Large intestine (tissue), 3 donors: Measurements from ENCODE around the gene SERPINE1. TPM values are rescaled to one million over a fixed set of nuclear protein-coding genes. Genes with fewer than 3 reads are reported as not detected.

Experiments
- DNase-seq, 2 donors: peaks; one replicate each; pipeline versions ENCODE4 v3.0.0 to v3.0.0-alpha.2; 2013
- H3K27ac ChIP-seq: one replicate; pipeline ENCODE4 v1.5.1; 2013; ENCODE audit warnings: low read length
- H3K27me3 ChIP-seq: 2 replicates; pipeline ENCODE4 v1.6.1; 2013; ENCODE audit warnings: low read length; ENCODE audit not compliant: control insufficient read depth, insufficient read depth
- H3K36me3 ChIP-seq: 2 replicates; pipeline ENCODE4 v1.6.1; 2013; ENCODE audit warnings: low read length; ENCODE audit not compliant: control insufficient read depth, insufficient read depth
- H3K4me1 ChIP-seq: one replicate; pipeline ENCODE4 v1.6.1; 2013; ENCODE audit warnings: low read length; ENCODE audit not compliant: control insufficient read depth, insufficient read depth
- H3K4me3 ChIP-seq: one replicate; pipeline ENCODE4 v1.5.1; 2013; ENCODE audit warnings: low read length
- H3K9me3 ChIP-seq: one replicate; pipeline ENCODE4 v1.6.1; 2013; ENCODE audit warnings: mild to moderate bottlenecking, low read depth, low read length, moderate library complexity; ENCODE audit not compliant: control insufficient read depth
- WGBS: methylation state at CpG from one replicate; pipeline ENCODE4 v1.1.5; 2013; ENCODE audit warnings: low lambda C conversion rate; ENCODE audit not compliant: insufficient coverage; 5-methylcytosine and 5-hydroxymethylcytosine counted together
- polyA plus RNA-seq: library from polyadenylated mRNA; unstranded; fragments of 120-200 nt; gene quantifications from one replicate; pipeline ENCODE4 v1.2.1, GENCODE V29; 2013

The SERPINE1 gene
- polyA plus RNA-seq, 1 donor = 1.7 TPM

DNA sequence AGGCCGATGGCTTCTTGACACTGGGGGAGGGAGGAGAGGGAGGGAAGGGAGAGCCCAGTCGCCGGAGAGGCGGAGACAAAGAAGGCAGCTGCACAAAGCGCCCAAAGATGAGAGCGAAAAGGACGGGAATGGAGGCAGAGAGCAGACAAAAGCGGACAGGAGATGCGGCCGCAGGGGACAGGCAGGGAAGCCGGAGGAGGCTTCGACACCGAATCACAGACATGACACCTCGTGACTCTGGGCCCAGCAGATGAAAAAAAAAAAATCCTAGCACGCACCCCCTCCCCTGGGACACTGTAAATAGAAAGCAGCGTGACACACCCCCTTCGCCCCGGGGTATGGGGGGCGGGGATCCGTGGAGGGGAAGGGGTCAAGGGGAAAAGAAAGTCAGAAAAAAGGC is 52.2 kb downstream of the SERPINE1 start:
- no CpG with 5 or more reads among the region's 20 CpGs for WGBS
- Histone ChIP-seq H3K27me3 (peaks cover 84% of the 10 kb centered on the region), H3K4me1 (peaks cover 13% of the 10 kb centered on the region), H3K9me3 (peaks cover 4% of the 10 kb centered on the region), H3K4me3 (no peak overlapping the region), H3K36me3 (no peaks in the 10 kb centered on the region), H3K27ac (no peak overlapping the region)
- no peak for DNase-seq

DNA sequence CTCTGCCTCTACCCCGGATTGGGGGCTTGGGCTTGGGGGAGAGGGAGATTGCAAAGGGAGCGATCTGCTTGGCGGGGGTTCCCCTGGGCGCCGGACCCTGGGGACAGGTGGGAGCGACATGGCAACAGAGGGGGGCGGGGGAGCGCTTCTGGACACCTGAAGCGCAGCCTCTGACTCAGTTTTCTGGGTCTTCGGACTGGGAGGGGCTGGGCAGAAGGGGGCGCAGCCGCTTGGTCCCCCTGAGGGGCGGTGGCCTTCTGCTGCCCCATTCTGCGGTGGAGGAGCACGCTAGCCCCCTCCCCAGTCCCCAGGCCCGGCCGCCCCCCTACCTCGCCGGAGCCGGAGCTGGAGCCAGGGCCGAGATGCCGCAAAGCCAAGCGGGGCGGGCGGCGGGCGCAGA is 52.8 kb downstream of the SERPINE1 start:
- Histone ChIP-seq H3K27me3 (peaks cover 78% of the 10 kb centered on the region), H3K36me3 (no peaks in the 10 kb centered on the region)

DNA sequence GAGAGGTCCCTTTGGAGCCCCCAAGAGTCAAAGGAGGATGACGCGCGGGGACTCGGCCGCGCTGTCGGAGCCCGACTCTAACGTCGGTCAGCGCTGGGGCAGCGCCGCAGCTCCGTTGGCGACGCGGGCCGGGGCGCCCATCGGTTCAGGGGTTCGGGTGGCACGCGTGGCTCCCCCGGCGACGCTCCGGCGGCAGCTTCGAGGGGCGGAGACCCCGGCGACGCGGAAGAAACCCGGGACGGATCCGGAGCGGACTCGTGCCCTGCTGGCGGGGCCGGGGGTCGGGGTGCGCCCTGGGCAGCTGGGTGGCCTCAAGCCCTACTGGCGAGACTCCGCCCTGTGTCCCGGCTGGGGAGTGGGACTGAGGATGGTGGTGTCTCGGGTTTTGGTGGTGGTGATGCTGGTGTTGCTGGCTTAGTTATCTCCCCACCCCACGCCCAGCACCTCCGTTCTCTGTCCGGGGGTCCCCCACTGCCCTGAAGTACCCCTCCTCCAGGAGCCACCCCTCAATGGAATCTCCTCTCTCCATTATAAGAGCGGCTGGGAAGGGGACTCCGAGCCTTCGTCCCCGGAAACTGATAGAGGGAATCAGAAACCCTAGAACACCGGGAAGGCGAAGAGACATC is 53.3 kb downstream of the SERPINE1 start, which contains the start of gene NAT16:
Gene NAT16, minus strand, starts transcription at position 164 of the 626 bp plus-strand sequence. CDS start 5,486 bp downstream, outside the sequence.
- peaks cover 10% of the 10 kb centered on the region for H3K4me1 ChIP-seq
- no CpG with 5 or more reads among the region's 56 CpGs for WGBS
- H3K27me3 ChIP-seq = peaks cover 72% of the 10 kb centered on the region
- H3K9me3 ChIP-seq = no peaks in the 10 kb centered on the region
- no peak within 1 kb of the TSS for H3K27ac ChIP-seq
- H3K4me3 ChIP-seq = no peak within 1 kb of the TSS
- H3K36me3 ChIP-seq = no peaks in the 10 kb centered on the region
- peak in 1 of 2 donors; percentile 12 for DNase-seq

More for the DNA sequence above, 52.8 kb downstream of the SERPINE1 start:
- peaks cover 10% of the 10 kb centered on the region for H3K4me1 ChIP-seq
- H3K27ac ChIP-seq = no peak overlapping the region
- DNase-seq = no peak
- no peak overlapping the region for H3K4me3 ChIP-seq
- no CpG with 5 or more reads among the region's 27 CpGs for WGBS
- no peaks in the 10 kb centered on the region for H3K9me3 ChIP-seq

DNA sequence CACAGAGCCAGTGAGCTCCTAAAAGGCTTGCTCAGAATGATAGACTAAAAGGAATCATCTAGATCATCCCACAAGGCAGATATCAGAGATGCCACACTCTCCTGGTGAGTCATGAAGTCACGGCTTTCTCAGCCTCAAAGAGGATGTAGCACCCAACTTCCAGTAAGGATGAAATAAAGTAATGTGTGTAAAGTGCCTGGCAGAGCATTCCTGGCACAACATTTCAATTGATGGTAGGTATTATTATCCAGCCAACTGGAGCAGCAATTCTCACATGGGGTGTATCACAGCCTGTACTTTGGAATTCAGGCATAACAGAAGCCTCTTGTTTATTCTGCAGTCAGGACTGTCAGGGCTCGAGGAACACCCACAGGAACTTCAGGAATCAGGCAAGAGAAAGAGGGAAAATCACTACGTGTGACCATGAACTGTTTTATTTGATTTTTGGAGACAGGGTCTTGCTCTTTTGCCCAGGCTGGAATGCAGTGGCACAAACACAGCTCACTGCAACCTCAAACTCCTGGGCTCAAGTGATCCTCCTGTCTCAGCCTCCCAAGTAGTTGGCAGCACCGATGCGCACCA is 58.4 kb downstream of the SERPINE1 start:
- Histone ChIP-seq H3K36me3 (no peaks in the 10 kb centered on the region), H3K4me3 (no peak overlapping the region), H3K9me3 (no peaks in the 10 kb centered on the region), H3K4me1 (peaks cover 3% of the 10 kb centered on the region), H3K27ac (no peak overlapping the region), H3K27me3 (peaks cover 21% of the 10 kb centered on the region)
- WGBS = no CpG with 5 or more reads among the region's 5 CpGs
- DNase-seq = peak in 1 of 2 donors; percentile 56

DNA sequence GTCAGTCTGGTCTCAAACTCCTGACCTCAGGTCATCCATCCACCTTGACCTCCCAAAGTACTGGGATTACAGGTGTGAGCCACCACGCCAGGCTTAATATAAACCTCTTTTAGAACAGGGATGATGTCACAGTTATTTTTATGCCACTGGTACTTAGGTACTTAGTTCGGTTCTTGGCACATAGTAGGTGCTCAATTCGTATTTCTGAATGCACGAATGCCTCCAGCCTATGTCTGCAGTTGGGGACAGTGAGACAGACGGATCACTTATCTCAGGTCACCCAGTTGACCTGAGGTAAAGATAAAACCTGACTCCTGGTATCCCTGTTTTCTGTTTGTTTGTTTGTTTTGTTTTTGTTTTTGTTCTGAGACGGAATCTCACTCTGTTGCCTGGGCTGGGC is 59.3 kb downstream of the SERPINE1 start:
- Histone ChIP-seq H3K27me3 (peaks cover 13% of the 10 kb centered on the region), H3K9me3 (no peaks in the 10 kb centered on the region), H3K4me3 (no peak overlapping the region), H3K36me3 (no peaks in the 10 kb centered on the region), H3K4me1 (peaks cover 3% of the 10 kb centered on the region), H3K27ac (no peak overlapping the region)
- DNase-seq = no peak
- WGBS = 80% methylated on average over 1 of the region's 6 CpGs

DNA sequence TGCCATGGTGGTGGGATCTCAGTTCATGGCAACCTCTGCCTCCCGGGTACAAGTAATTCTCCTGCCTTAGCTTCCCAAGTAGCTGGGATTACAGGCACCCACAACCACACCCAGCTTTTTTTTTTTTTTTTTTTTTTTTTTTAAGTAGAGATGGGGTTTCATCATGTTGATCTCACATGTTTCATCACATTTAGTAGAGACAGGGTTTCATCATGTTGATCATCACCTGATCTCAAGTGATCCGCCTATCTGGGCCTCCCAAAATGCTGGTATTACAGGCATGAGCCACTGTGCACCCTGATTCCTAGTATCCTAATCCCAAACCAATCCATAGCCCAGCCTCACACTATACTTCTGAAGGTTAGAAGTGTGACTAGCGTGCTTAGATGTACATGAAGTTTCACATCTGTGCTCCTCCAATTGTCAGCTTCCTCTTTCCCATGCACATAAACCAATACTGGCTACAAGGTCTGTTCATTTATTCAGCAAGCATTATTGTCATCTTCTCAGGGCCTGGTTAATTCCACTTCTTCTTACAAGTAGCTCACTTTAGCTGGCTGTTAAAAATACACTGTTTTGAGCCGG is 60.0 kb downstream of the SERPINE1 start:
- H3K9me3 ChIP-seq = no peaks in the 10 kb centered on the region
- peaks cover 7% of the 10 kb centered on the region for H3K27me3 ChIP-seq
- H3K36me3 ChIP-seq = no peaks in the 10 kb centered on the region
- H3K27ac ChIP-seq = no peak overlapping the region
- H3K4me1 ChIP-seq = peaks cover 4% of the 10 kb centered on the region
- H3K4me3 ChIP-seq = no peak overlapping the region
- no peak for DNase-seq
- no CpG with 5 or more reads among the region's 4 CpGs for WGBS

Other genes starting within 250 kb of the SERPINE1 start
- gene UFSP1, start 237.4 kb upstream of the SERPINE1 start, polyA plus RNA-seq = 2.4 TPM
- 7.4 TPM for gene ACHE, start 231.2 kb upstream of the SERPINE1 start, polyA plus RNA-seq
- gene MUC3A, start 177.6 kb upstream of the SERPINE1 start, polyA plus RNA-seq = 127 TPM
- gene MUC12, start 157.5 kb upstream of the SERPINE1 start, polyA plus RNA-seq = 3.3 TPM
- gene MUC17, start 107.0 kb upstream of the SERPINE1 start, polyA plus RNA-seq = 139 TPM
- gene TRIM56, start 41.6 kb upstream of the SERPINE1 start, polyA plus RNA-seq = 25.6 TPM
- 56.4 TPM for gene AP1S1, start 27.4 kb downstream of the SERPINE1 start, polyA plus RNA-seq
- 0.51 TPM for gene VGF, start 38.5 kb downstream of the SERPINE1 start, polyA plus RNA-seq
- gene NAT16, start 53.2 kb downstream of the SERPINE1 start, polyA plus RNA-seq = 0.21 TPM
- 72.1 TPM for gene MOGAT3, start 73.9 kb downstream of the SERPINE1 start, polyA plus RNA-seq
- gene PLOD3, start 90.5 kb downstream of the SERPINE1 start, polyA plus RNA-seq = 52.4 TPM
- gene ZNHIT1, start 91.1 kb downstream of the SERPINE1 start, polyA plus RNA-seq = 60.9 TPM
- gene CLDN15, start 110.7 kb downstream of the SERPINE1 start, polyA plus RNA-seq = 115 TPM
- 142 TPM for gene FIS1, start 118.0 kb downstream of the SERPINE1 start, polyA plus RNA-seq
- gene IFT22, start 194.7 kb downstream of the SERPINE1 start, polyA plus RNA-seq = 21.6 TPM
- gene COL26A1, start 235.8 kb downstream of the SERPINE1 start, polyA plus RNA-seq = 1.0 TPM